CD4-positive, alpha-beta T cell treated with Interleukin-4 for 1 hour (primary cell): ENCODE data around the gene ACOX1.

Experiments used
- DNase-seq, 2 donors: peaks; one replicate each; pipeline ENCODE4 v3.0.0-alpha.2; 2020 to 2022

ACOX1 gene

DNA sequence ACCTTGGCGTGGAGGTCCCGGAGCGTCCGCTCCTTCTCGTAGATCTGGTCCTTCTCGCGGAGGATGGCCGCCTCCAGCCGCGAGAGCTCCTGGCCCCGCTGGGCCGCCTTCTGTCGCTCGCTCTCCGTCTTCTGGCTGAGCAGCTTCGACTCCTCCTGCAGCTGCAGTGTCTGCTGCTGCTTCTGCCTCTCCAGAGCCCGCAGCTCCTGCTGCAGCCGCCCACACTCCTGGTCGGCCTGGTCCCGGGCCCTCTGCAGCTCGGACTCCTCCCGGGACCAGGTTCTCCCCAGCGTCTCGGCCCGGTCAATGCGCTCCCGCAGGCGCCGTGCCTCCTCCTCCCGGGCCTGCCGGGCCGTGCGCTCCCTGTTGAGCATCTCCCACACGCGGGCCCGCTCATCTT, 29.2 kb upstream of the ACOX1 start:
- DNase-seq: no peak

- no peak for DNase-seq
Measured at GRCh38 chr17:76007850-76008165, 28.8 kb upstream of the ACOX1 start.

GRCh38 chr17:76007131-76007849, 28.3 kb upstream of the ACOX1 start:
- DNase-seq: no peak

DNA sequence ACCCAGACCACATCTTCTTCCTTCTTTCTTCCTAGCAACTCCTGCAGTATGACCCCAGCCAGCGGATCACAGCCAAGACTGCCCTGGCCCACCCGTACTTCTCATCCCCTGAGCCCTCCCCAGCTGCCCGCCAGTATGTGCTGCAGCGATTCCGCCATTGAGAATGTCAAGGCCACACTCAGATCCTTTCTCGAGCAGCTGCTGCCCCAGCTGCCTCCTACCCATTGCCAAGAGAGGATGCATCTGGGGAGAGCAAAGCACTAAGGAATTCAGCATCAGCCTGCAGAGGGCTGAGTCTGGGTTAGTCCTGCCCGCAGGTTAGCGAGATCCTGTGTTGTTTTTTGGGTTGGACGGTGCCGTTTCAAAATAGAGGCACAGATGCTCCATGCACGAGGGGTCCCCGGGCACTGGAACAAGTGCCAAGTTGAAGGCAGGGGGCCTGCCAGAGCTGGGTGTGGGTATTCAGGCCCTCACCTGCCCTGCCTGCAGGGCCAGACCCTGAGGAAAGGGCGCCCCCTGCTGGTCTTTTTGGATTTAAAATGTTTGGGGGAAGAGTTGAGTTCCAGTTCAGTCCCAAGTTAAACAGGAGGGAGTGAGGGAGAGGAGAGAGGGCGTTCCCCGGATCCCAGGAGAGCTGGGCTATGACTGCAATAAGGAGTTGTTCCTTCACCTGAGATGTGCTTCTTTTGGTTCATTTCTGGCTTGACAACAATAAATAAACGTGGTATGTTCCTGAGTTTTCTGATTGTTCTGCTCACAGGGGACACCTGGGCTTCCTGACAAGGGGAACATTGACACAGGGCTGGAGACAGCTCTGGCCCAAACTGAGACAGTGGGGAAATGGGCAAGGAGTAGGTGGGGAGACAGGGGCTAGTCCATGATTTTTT, 26.5 kb upstream of the ACOX1 start:
- DNase-seq: peak; percentile 74 to 77

- no peak for DNase-seq
Measured at GRCh38 chr17:76004750-76005262, 25.8 kb upstream of the ACOX1 start.

DNA sequence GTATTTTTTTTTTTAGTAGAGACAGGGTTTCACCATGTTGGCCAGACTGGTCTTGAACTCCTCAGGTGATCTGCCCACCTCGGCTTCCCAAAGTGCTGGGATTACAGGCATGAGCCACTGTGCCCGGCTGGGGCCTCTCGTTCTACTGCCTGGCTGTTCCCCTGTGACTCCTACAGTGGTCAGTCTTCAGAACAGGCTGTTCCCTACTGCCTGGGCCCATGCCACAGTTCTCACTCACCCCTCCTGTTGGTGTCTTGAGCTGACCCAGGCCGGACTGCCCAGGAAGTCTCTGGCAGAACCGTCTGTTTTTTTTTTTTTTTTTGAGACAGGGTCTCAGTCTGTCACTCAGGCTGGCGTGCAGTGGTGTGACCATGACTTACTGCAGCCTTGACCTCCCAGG, 24.9 kb upstream of the ACOX1 start:
- DNase-seq: no peak

GRCh38 chr17:76002100-76002499, 23.1 kb upstream of the ACOX1 start:
- DNase-seq: no peak

GRCh38 chr17:76000755-76001521, 22.0 kb upstream of the ACOX1 start, which contains the start of gene CDK3:
TSS of gene CDK3 (plus strand) at chr17:76000855. CDS start at chr17:76001426, 571 bp downstream.
- no peak for DNase-seq

- DNase-seq: peak; percentile 49 to 54
Measured at GRCh38 chr17:76000016-76000754, 21.2 kb upstream of the ACOX1 start.

- DNase-seq: no peak
Measured at GRCh38 chr17:75998327-75998795, 19.4 kb upstream of the ACOX1 start.

DNA sequence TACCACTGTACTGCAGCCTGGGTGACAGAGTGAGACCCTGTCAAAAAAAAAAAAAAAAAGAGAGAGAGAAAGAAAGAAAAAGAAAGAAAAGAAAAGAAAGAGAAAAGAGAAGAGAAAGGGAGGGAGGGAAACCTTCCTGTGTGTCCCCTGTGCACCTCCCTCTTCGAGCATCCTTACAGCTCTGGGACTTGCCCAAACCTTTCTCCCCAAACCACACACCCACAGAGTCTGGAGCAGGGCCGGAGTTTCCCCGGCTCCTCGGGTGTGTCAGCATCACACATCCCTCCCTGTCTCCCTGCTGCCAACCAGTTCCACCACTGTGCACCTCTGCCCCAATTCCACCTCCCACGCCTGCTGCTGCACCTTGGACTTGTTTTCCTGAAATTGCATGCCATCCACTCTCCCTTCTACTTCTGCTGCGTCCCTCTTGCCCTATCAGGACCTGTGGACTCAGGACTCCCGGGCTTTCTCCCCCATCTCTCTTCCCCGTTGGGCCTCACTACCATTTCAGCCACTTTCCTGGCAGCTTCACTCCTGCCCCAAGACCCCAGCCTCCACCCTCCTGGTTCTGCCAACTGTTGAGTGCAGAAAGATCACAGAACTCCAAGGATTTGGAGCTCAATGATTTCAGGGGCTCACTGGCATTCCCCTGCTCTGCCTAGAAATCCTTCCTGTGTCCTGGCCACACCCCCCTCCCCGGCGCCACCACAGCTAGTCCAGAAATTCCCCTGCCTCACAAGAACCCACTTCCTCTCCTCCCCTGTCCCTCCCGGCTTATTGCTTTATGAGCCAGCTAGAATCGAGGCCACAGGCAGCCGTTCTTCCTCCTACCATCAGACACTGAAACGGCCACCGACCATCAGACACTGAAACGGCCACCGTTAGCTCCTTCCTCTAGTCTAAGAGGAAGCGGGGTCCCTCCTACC, 18.0 kb upstream of the ACOX1 start:
- DNase-seq: peak; percentile 44 to 53

DNA sequence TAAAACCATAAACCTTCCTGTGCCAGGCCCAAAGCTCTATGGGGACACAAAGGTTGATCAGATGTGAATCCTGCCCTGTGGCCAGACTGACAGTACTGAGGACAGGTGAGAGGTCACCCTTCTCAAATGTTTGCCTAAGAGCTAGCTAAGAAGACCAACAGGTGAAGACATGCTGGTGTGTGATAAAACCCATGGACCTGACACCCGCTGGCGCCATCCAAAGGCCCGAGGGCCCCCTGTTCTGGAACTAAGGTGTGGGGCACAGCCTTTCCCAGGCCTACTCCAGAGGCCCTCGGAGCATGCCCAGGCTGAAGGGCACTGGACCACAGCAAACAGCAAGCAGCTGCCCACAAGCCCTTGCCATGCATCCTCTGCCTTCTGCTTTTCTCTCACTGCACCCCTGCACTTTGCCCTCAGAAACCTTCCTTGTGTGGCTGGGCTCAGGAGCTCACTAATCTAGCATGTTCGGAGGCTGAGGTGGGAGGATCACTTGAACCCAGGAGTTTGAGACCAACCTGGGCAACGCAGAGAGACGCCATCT, 16.5 kb upstream of the ACOX1 start:
- no peak for DNase-seq

- DNase-seq: no peak
Measured at GRCh38 chr17:75994802-75995370, 15.9 kb upstream of the ACOX1 start.

- no peak for DNase-seq
Measured at GRCh38 chr17:75991396-75991795, 12.4 kb upstream of the ACOX1 start.

DNA sequence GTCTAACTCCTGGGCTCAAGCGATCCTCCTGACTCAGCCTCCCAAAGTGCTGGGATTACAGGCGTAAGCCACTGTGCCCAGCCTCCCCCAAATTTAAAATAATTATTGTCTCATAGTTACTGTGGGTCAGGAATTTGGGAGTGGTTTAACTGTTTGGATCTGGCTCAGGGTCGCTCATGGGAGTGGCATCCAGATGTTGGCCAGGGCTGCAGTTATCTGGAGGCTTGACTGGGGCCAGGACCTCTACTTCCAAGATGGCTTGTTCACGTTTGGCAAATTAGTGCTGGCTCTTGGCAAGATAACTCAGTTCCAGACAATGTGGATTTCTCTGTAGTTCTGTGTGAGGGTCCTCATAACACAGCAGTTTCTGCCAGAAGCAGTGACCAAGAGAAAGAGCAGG, 8.1 kb upstream of the ACOX1 start:
- DNase-seq: no peak

- DNase-seq: no peak
Measured at GRCh38 chr17:75985986-75986385, 7.0 kb upstream of the ACOX1 start.

DNA sequence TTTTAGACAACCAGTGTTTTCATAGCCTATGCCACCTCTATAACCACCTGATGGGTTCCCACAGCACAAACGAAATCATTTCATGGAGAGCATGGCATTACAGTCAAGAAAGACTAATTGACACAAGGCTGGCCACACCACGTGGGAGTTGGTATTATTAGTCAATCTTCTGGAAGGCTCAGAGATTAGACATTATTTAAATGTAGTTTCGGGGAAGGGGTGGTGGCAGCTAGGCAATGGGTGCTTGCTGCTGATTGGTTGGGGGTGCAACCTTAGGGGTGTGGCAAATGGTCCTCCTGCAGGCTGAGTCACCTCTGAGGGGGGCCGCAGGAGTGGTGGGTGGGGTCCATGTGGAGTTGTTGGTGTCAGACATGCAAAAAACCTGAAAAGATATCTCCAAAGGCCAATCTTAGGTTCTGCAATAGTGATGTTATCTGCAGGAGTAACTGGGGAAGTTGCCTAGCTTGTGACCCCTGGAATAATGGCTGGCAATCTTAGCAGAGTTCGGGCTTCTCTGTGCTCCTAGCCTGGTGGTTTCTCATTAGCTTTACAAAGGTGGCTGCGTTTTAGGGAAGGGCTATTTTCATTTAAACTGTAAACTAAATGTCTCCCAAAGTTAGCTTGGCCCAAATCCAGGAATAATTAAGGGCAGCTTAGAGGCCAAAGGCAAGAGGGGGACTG, 4.7 kb upstream of the ACOX1 start:
- peak in 1 of 2 donors; percentile 34 for DNase-seq

- DNase-seq: no peak
Measured at GRCh38 chr17:75981019-75981615, 2.2 kb upstream of the ACOX1 start.
